Stromal cell of bone marrow (primary cell): ENCODE measurements around the gene SDHC.
A peak's percentile ranks its signal among the peaks of the same experiment; 100 is the strongest.

ENCODE experiments used
- DNase-seq: peaks from one replicate; pipeline ENCODE4 v3.0.0-alpha.2; 2012; ENCODE audit warnings: low read depth

Gene SDHC, protein sequence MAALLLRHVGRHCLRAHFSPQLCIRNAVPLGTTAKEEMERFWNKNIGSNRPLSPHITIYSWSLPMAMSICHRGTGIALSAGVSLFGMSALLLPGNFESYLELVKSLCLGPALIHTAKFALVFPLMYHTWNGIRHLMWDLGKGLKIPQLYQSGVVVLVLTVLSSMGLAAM

DNA sequence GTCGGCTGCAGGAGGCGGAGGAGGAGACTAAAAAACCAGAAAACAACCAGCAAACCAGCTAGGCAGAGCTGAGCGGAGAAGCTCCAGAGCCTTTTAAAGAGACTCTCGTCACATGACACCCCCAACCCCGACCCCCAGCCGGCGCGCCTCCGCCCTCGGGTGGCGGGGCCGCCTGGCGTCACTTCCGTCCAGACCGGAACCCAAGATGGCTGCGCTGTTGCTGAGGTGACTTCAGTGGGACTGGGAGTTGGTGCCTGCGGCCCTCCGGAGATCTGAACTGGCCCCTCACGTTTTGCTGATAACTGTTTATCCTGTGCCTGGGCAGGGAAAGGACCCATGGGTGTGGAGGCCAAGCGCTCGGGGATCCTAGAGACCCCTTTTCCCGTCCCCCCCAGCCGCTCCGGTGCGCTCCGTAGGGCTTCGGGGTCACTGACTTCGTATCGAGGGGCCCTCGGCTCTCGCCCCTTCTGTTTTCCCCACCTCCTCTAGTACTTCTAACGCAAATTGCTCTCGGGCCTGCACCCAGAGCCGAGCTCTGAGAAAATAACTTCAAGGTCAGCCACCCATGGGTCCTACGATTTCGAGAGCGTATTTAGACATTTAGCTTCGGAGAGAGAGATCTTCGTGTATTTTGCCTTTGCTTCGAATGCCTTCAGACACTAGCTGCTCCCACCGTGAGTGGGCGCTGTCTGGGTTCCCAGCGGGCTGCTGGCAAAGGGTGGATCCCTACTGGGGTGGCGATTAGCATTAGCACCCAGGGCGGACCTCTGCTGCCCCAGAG is at the start of gene SDHC:
TSS of gene SDHC (plus strand) at position 181 of the 781 bp plus-strand sequence. CDS start at position 206, 25 bp downstream.
- peak; percentile 82 for DNase-seq

DNA sequence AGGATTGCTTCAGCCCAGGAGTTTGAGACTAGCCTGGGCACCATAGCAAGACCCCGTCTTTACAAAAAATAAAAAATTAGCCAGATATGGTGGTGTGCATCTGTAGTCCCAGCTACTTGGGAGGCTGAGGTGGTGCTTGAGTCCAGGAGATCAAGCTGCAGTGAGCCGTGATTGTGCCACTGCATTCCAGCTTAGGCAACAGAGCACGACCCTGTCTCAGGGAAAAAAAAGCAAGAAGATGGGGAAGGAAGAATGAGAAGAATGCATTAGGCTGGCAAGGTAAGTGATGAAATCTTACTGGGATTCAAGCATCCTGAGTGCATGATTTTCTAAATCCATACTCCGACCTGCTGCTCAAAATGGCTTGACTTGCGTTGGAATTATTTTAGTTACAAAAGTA is 48.9 kb upstream of the SDHC start:
- no peak for DNase-seq

DNA sequence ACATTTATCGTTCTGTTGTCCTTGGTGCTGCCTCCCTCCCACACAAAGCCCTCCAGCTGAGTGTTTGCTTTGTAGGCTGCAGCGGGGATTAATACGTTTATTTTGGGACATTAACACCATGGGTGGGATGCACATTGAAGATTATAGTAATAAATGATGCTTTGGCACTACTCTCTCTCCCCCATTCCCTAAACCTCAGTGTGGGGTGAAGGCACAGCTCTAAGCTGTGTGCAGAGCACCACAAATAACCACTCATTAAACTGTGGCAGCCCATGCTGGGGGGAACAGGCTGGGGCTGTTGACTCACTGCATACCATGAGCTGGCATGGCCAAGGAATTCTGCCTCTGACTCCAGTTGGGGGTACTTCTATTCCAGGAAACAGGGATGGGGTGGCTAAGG is 48.0 kb upstream of the SDHC start:
- no peak for DNase-seq

DNA sequence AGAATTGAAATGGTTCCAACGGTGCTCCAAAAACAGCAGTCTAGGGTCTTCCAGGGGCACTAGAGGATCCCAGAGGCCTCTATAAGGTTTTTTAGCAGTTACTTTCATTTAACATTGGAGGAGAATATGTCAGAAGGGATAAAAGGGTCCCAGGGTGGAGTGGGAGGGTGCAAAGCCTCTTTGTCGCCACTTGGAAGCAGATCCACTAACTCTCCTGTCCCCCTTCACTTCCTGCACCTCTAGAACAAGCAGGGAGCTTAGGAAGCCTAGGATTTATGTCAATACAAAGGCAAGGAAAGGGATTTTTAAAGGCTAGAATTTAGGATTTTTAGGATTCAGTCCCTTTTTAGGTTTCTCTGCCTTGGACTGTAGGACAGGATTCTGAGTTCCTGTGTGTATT is 47.3 kb upstream of the SDHC start:
- no peak for DNase-seq

DNA sequence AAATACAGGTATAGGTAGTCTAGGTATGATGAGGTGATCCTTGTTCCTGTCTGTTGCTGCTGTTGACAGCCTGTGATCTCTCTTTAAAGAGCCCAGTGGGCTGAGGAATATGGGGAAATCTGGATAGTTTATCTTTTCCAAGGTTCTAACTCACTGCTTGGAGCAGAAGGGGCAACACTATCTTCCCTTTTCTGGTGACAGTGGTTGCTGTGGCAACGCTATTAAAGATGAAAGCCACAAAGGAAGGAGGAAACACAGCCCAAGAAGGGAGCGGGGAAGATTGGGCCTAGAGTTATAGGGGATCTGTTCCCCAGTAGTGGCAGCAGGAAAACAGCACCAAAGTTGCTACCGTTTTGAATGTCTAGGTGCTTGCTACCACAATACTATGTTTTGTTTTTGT is 46.9 kb upstream of the SDHC start:
- no peak for DNase-seq

DNA sequence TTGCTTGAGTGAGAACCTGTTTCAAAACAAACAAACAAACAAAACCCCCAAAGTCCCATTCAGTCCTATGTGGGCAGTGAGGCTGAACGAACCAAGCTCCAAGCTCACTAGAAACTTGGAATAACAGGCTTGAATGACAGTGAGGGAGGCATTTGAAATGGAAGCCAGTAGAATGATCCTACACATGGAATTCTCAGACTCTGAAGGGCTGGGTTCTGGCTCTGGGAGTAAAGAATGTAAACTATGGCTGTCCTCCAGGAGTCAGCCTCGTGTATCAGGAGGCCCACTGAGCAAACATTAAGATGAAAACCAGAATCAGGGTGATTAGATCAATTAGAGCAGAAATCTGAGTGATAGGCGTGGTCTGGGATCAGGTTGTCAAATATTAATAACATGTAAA is 40.8 kb upstream of the SDHC start:
- DNase-seq: no peak

DNA sequence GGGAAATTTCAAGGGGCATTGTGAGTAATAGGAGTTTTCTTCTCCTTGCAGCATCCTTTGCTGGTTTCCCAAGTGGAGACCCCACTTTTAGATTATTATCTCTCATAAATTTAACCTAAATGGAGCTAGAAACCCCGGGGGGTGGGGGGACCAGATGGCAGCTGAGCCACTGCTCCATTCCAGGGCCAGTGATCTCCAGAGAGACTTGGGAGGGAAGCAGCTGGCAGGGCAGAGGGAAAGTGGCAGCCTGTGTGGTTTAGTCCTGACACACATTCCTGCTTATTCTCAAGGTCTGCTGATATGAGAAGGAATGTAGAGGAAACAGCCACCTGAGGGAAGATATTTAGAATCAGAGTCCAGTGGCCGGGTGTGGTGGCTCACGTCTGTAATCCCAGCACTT is 39.3 kb upstream of the SDHC start:
- no peak for DNase-seq

DNA sequence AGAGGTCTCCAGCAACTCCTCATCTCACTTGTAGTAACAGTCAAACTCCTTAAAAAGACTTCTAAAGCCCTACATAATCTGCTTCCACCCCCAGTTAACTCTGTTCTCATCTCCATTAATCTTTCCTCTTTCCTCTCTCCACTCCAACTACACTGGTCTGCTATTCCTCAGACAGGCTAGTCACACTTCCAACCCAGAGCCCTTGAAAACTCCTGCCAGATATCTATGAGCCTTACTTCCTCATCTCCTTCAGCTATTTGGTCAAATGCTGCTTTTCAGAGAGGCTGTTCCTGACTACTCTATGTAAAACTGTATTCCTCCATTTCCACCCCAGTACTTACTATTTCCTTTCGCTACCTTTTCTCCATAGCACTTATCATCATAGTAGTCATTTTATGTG is 31.2 kb upstream of the SDHC start:
- no peak for DNase-seq

DNA sequence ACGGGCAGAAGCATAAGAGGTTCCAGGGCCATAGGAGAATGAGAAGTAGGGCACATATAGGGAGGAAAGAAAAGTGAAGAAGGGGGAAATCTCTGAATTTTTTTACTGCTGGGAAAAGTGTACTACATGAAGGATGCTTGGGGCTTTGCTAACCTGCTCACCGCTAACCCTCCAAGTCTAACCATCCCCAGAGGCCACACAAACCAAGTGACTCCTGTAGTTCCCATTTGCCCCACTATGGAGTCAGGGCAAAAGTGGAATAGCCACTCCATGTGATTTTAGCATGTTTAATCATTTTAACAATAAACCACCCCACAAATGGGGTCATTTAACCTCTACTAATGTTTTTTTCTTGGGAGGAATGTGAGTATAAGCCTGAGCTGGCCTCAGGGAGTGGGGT is 29.1 kb upstream of the SDHC start:
- DNase-seq: no peak

DNA sequence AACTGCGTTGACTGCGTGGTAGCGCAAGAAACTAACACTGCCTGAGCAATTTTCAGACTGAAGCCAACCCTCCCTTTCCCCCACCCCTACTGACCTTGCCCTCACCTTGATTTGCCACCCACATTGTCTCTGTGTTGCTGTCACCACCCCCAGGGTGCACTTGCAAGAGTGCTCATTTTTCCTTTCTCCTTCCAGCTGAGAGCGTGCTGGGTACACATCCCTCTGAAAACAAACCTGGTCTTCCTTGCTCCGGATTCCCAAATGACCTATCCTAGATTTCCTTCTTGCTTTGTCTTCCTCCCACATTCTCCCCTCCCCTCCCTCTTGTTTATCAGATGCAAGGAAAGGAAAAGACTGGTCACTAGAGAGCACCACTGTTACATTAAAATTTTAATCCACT is 28.7 kb upstream of the SDHC start:
- no peak for DNase-seq

DNA sequence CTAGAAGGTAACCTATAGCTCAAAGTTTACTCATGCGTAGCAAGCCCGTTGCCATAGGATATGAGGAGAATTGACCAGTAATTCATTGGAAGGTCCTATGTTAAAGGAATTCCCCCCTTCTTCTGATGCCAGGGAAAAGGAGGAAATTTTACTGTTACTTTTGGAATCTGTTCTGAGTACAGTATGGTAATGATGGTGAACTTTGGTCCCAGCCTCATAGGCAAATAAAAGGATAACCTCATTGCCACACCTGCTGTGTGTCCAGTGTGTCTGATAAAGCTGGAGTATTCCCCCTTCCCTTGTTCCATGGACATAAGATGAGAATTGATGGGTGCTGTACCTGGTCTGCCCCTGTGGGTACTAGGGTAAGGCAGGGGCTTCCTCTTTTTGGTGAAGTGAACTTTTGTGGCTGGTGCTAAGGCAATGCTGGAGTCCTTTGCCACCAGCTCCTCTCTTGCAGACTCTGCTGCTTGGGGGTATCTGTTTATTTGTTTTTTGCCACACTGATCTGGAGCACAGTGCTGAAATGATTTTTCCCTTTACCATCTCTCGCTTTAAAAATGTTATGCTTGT is 26.6 kb upstream of the SDHC start:
- DNase-seq: no peak

DNA sequence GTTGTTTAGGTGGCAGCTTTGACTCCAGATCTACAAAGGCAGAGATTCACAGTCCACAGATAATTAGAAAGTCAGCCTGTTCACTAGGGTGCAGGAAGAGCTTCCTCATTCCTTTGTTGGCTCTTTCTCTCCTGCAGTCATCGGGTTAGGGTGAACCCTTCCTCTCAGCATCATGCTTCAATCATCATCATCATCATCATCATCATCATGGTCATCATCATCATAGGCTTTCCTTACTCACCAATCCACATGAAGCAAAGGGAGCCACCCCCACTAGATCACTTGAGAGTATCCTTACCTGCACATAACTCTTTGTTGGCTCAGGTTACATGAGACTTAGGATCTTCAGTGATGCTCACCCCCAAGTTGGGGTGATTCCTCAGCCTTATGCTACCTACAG is 23.4 kb upstream of the SDHC start:
- no peak for DNase-seq

DNA sequence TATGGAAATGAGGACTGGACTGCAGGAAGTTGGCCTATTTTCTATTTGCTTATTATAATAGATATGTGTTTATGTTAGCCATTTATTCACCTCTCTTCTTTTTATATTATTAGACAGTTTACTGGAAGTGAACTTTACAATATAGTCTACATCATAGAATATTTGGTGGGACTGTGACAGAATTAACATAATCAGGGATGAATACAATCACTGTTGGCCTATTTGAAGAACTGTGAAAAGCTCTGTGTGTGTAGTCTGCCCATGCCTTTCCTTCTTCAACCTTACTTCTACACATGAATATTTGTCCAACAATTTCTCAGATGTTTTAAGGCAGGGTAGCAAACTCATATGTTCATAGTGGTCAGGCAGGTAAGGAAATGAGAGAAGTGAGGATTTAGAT is 16.8 kb upstream of the SDHC start:
- no peak for DNase-seq

DNA sequence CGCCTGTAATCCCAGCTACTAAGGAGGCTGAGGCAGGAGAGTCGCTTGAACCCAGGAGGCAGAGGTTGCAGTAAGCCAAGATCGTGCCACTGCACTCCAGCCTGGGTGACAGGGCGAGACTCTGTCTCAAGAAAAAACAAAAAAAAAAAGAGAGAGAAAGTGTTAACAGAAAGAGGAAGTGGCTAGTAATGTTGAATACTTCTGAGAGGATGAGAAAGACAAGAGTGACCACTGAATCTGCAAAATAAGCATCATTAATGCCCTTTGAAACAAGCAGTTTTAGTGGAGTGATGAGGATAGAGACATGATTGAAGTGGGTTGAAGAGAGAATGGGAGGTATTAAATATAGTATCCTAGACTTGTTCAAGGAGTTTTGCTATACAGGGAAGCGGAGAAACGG is 16.1 kb upstream of the SDHC start:
- DNase-seq: no peak

DNA sequence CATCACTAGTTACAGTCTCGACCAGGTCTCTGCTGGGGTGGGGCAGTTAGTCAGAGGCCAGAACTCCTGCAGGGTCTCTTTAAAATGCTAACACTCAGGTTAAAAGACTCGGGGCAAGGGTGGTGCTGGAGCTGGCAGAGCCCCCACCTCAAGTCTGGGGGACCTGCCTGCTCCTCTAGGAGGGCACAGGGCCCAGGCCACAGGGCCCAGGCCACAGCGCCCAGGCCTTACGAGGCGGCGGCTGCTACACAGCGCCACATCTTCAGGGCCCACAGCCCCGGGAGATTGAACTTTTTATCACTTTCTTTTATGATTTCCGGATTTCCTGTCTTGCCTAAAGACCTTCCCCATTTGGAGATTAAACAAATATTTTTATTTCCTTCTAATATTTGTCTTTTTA is 14.8 kb upstream of the SDHC start:
- DNase-seq: no peak

DNA sequence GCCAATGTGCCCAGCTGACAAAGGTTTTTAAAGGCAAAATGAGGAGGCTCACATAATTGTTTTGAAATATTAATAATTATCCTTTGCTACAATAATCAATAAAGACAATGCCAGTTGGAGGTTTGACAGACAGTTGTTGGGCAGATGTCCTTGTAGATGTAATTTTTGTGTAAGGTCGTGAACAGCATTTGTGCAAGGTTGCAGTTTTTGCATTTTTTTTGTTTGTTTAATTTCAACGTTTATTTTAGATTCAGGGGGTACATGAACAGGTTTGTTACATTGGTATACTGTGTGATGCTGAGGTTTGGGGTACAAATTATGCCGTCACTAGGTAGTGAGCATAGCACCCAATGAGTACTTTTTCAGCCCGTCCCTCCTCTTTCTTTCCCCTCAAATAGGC is 13.7 kb upstream of the SDHC start:
- DNase-seq: no peak

DNA sequence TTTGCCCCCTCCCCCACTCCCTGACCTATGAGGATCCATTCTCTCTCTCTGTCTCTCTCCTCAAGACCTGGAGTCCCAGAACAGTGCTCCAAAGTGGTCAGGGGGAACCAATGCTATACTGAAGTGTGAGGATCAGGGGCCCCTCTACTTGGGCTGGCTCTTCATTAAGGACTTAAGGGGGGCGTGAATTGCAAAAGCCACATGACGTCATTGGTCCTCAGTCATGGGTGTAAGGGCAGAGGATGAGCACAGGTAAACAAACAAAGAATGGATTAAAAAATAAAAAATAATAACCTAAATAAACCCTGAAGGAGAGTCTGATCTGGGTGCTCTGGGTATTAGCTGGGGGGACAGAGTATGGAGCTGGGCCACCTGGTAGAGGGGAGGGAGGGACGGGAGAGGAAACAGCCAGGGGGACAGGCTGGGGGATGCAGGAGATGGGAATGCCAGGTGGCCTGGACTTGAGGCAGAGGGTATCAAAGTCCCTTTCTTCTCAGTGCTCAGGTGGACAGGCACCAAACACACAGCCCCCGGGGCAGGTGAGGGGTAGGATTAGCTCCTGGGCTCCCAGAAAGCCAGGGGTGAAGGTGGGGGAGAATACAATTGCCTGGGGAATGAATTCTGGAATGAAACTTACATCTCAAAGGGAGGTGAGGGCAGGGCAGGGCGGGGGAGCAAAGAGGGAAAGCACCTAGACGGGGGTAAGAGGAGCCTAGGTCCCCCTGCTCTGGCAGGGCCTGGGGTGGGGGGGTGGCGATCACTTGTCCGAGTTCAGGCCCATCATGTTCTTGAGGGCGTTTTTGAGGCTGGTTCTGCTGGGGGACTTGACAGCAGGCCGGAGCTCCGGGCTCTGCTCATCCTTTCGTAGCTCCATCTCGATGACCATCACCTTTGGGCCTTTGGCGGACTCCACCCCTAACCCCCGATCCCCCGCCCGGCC is 9.0 kb upstream of the SDHC start:
- DNase-seq: no peak

DNA sequence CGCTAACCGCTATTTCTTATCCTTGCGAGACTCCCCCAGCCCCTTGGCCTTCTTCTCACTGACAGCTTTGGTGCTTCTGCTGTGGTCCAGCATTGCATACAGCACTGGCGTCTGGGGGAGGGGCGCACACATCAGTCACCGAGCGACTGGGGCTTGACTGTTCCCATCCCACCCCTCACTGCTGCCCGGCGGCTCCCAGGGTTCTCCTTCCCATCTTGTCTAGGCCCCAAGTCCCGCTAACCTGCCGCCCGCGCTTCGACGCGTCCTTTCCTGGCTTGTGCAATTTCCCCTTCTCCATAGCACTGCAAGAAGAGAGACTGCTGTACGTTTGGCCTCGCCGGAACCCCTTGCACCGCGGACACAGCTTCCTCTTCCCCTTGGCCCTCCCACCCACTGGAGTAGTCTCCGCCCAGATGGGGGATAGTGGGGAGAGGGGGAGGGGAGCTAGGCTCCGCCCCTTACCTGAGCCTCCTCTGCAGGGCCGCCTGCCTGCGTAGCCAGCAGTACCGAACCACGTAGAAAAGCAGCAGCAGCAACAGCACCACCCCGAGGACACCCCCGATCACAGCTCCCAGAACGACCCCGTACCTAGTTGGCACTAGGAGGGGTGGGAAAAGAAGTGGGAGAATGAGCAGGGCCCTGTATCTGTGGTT is 8.2 kb upstream of the SDHC start:
- DNase-seq: no peak

DNA sequence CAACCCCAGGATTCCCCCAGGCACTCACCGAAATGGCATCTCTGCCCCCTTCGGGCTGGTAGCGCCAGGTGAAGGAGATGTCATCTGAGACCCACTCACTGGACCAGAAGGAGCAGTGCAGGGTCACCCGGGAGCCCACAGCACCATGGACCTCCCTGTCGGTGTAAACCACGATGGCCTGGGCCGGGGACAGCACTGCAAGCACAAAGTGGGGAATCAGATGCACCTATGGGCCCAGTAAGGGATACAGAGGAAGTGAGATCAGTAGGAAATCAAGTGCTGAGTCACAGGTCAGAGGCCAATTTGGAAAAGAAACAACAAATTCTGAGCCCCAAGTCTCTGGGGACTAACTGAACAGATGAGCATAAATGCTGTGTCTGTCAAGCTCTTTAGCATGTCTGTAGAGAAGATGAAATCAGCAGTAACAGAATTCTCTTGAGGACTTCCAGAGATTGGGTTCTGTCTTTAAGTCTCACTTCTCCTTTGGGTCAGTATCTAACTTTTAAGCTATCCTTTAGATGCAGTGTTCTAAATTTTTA is 6.9 kb upstream of the SDHC start:
- peak; percentile 37 for DNase-seq

DNA sequence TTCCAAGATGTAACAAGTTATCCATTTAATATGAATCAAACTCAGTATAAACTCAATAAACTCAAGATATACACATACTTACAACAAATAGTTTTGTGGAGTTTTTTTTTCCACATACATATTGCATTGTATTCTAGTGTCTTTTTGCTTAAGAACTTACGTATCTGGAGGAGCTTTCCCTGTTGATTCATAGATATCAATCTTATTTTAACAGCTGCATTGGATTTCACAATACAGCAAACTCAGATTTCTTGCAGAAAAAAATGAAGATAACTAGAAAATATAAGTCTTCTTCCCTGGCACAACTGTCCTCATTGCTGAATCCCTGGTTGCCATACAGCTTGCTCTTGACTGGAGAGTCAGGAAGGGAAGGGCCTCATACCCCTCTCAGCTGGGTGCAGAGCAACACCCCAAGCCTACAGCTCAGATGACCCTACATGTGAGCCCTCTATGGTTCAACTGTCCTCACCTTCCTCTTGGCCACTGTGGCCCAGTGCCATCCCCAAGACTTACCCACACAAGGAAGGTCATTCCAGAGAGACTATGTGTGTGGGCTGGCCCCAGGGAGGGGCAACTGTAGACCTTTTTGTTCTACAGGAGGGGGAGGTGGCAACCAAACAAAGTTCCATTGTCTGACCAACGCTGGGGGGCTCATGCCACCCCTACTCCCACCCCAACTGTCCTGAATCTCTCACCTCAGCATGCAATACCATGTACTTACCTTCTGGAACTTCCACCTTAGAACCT is 6.1 kb upstream of the SDHC start:
- no peak for DNase-seq

DNA sequence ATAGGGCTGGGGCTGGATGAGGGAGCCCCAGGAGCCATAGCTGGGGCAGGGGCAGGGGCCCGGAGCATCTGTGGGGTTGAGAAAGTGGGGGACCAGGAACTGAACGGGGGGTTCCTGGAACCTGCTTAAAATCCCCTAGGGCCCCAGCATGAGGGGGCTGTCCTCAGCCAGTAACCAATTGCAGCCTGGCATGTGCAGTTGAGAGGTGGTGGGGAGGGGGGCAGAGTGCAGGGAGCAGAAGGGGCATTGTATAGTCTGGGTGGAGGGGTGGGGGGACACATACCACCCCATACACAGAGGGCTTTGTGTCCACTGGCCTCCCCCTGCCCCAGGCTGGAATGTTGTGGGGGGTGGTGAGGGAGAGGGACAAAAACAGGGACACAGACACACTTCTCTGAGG is 4.3 kb upstream of the SDHC start, which contains the start of gene MPZ:
TSS of gene MPZ (minus strand) at position 101 of the 400 bp plus-strand sequence. CDS start at position 38, 63 bp downstream.
- no peak for DNase-seq
